GM20431 (cell line): ENCODE measurements around the gene FRMD4A.
"Not testable (repeated sequence)": the region's sequence is repeated elsewhere in the genome, so short reads cannot be mapped to it uniquely, and the experiment has no call there.

Experiments used
- in situ Hi-C: fragments of 300-500 bp; cut with MseI, MboI; formaldehyde crosslinking; loops from one replicate; pipeline ENCODE4 v1.15.0; 2020; ENCODE audit warnings: low sequenced_read_pairs; ENCODE audit not compliant: unreplicated experiment

Gene FRMD4A

GRCh38 chr10:13788711-13789447 is 541.8 kb downstream of the FRMD4A start:
- in situ Hi-C loops = no loop called here

GRCh38 chr10:13788320-13788600 is 542.5 kb downstream of the FRMD4A start:
- in situ Hi-C loops = no loop called here

GRCh38 chr10:13787015-13787421 is 543.7 kb downstream of the FRMD4A start:
- in situ Hi-C loops = no loop called here

- in situ Hi-C loops = no loop called here
Measured at GRCh38 chr10:13784067-13784466, 546.7 kb downstream of the FRMD4A start.

- in situ Hi-C loops = loop anchor here (5.0 to 10.0 kb wide), 2 partner anchors 75 to 117 kb away; no protein-coding TSS in a partner anchor
Measured at GRCh38 chr10:13779748-13780147, 551.0 kb downstream of the FRMD4A start.

- in situ Hi-C loops = loop anchor here (5.0 to 10.0 kb wide), 2 partner anchors 74 to 116 kb away; no protein-coding TSS in a partner anchor
Measured at GRCh38 chr10:13778693-13778960, 552.1 kb downstream of the FRMD4A start.

- in situ Hi-C loops = loop anchor here (5.0 to 10.0 kb wide), 2 partner anchors 72 to 115 kb away; no protein-coding TSS in a partner anchor
Measured at GRCh38 chr10:13776861-13777311, 553.8 kb downstream of the FRMD4A start.

GRCh38 chr10:13775786-13776775 is 554.6 kb downstream of the FRMD4A start:
- in situ Hi-C loops = loop anchor here (5.0 to 10.0 kb wide), 2 partner anchors 71 to 114 kb away; no protein-coding TSS in a partner anchor

GRCh38 chr10:13774303-13774893 is 556.3 kb downstream of the FRMD4A start:
- in situ Hi-C loops = loop anchor here (10.0 kb wide), 1 partner anchor 70 kb away; no protein-coding TSS in a partner anchor

GRCh38 chr10:13773496-13774170 is 557.1 kb downstream of the FRMD4A start:
- in situ Hi-C loops = loop anchor here (10.0 kb wide), 1 partner anchor 69 kb away; no protein-coding TSS in a partner anchor

- in situ Hi-C loops = loop anchor here (10.0 kb wide), 1 partner anchor 68 kb away; no protein-coding TSS in a partner anchor
Measured at GRCh38 chr10:13773043-13773442, 557.7 kb downstream of the FRMD4A start.

GRCh38 chr10:13771992-13772391 is 558.7 kb downstream of the FRMD4A start:
- in situ Hi-C loops = loop anchor here (10.0 kb wide), 1 partner anchor 67 kb away; no protein-coding TSS in a partner anchor

- in situ Hi-C loops = loop anchor here (10.0 kb wide), 1 partner anchor 66 kb away; no protein-coding TSS in a partner anchor
Measured at GRCh38 chr10:13770760-13771493, 559.8 kb downstream of the FRMD4A start.

- in situ Hi-C loops = loop anchor here (10.0 kb wide), 1 partner anchor 65 kb away; no protein-coding TSS in a partner anchor
Measured at GRCh38 chr10:13769946-13770345, 560.8 kb downstream of the FRMD4A start.

- in situ Hi-C loops = no loop called here
Measured at GRCh38 chr10:13767676-13768178, 563.0 kb downstream of the FRMD4A start.

GRCh38 chr10:13767148-13767547 is 563.6 kb downstream of the FRMD4A start:
- in situ Hi-C loops = not testable (repeated sequence)

GRCh38 chr10:13765641-13766341 is 564.9 kb downstream of the FRMD4A start:
- in situ Hi-C loops = no loop called here

GRCh38 chr10:13761490-13762091 is 569.1 kb downstream of the FRMD4A start:
- in situ Hi-C loops = no loop called here
